HepG2 (cell line): ENCODE data around the gene CIB2. TPM values are rescaled to one million over a fixed set of nuclear protein-coding genes. Genes with fewer than 3 reads are reported as not detected.

Experiments
- ESRRA ChIP-seq: sonication (generic); formaldehyde crosslinking; IDR thresholded peaks from 2 replicates; pipeline ENCODE4 v1.5.1; 2020; ENCODE audit warnings: mild to moderate bottlenecking, low read depth, missing genetic modification reagents
- MAFF ChIP-seq: IDR thresholded peaks from 2 replicates; pipeline ENCODE4 v1.6.1; 2011; ENCODE audit warnings: low read depth, low read length, improper control_type of control experiment
- MBNL3 ChIP-seq: fragments of 250-450 bp; sonication (Bioruptor Pico); conservative IDR thresholded peaks from 2 replicates; pipeline ENCODE4 v1.8.0; 2022; ENCODE audit warnings: mild to moderate bottlenecking, inconsistent platforms
- TGIF2 ChIP-seq: IDR thresholded peaks from 2 replicates; pipeline ENCODE4 v1.6.1; 2016; ENCODE audit warnings: control low read depth, missing compliant biosample characterization
- ZNF251 ChIP-seq: sonication (generic); formaldehyde crosslinking; IDR thresholded peaks from 2 replicates; pipeline ENCODE4 v1.9.0; 2021; ENCODE audit warnings: mild to moderate bottlenecking, missing genetic modification reagents
- ZNF530 ChIP-seq: sonication (generic); formaldehyde crosslinking; IDR thresholded peaks from 2 replicates; pipeline ENCODE4 v1.5.0; 2020; ENCODE audit warnings: low read depth, mild to moderate bottlenecking, missing genetic modification reagents
- ZNF562 ChIP-seq: sonication (generic); formaldehyde crosslinking; IDR thresholded peaks from 2 replicates; pipeline ENCODE4 v1.8.0; 2022; ENCODE audit warnings: missing genetic modification reagents, borderline replicate concordance
- polyA plus RNA-seq, 8 experiments: library from polyadenylated mRNA; depleted of rRNA in 3 of 8; stranded (reverse) in 7 of 8; unstranded in 1 of 8; fragments of >200 nt; fragmentation: Illumina TruSeq in 4 of 8; extraction: Trizol in 4 of 8; gene quantifications; 2 replicates each; pipeline versions ENCODE4 v1.2.1 to v1.2.3, GENCODE V29; 2011 to 2016; ENCODE audit warnings: low read depth in 4 of 8, missing spikeins in 1 of 8, mixed read lengths in 1 of 8; ENCODE audit not compliant: insufficient read depth in 1 of 8
- total RNA-seq, 5 experiments: library from RNA; depleted of rRNA; stranded (reverse); fragments of >200 nt; fragmentation: Illumina TruSeq; extraction: Trizol; gene quantifications; 2 replicates each; pipeline ENCODE4 v1.2.3, GENCODE V29; 2016; ENCODE audit warnings: low read depth in 1 of 5
- TF ChIP-seq, protein P1 (sequence below), 2 experiments: sonication (generic) in 1 of 2; formaldehyde crosslinking in 1 of 2; IDR thresholded peaks; 2 replicates each; pipeline versions ENCODE4 v1.6.1 to v1.9.0; 2014 to 2022; ENCODE audit warnings: antibody characterized with exemption in 1 of 2, borderline replicate concordance in 1 of 2, inconsistent platforms in 1 of 2, low read depth in 1 of 2, missing genetic modification reagents in 1 of 2
- TF ChIP-seq, protein P2 (sequence below): sonication (generic); formaldehyde crosslinking; conservative IDR thresholded peaks from 2 replicates; pipeline ENCODE4 v1.4.0; 2020; ENCODE audit warnings: missing genetic modification reagents
- TF ChIP-seq, protein P3 (sequence below): sonication (generic); formaldehyde crosslinking; IDR thresholded peaks from 2 replicates; pipeline ENCODE4 v1.5.1; 2020; ENCODE audit warnings: missing genetic modification reagents, mild to moderate bottlenecking, borderline replicate concordance
- TF ChIP-seq, protein P4 (sequence below): sonication (generic); formaldehyde crosslinking; conservative IDR thresholded peaks from 2 replicates; pipeline ENCODE4 v1.4.0; 2020; ENCODE audit warnings: missing genetic modification reagents
- TF ChIP-seq, protein P5 (sequence below): sonication (generic); formaldehyde crosslinking; IDR thresholded peaks from 2 replicates; pipeline ENCODE4 v1.5.1; 2020; ENCODE audit warnings: mild to moderate bottlenecking, missing genetic modification reagents, borderline replicate concordance
- TF ChIP-seq, protein P6 (sequence below): sonication (generic); formaldehyde crosslinking; IDR thresholded peaks from 2 replicates; pipeline ENCODE4 v1.5.0; 2020; ENCODE audit warnings: missing genetic modification reagents

The CIB2 gene
- total and polyA plus RNA-seq, 2 of the 13 experiments (the other 11 are each of a cell fraction or from before 2014, with no cell fraction given): 1.4 to 1.5 TPM

DNA sequence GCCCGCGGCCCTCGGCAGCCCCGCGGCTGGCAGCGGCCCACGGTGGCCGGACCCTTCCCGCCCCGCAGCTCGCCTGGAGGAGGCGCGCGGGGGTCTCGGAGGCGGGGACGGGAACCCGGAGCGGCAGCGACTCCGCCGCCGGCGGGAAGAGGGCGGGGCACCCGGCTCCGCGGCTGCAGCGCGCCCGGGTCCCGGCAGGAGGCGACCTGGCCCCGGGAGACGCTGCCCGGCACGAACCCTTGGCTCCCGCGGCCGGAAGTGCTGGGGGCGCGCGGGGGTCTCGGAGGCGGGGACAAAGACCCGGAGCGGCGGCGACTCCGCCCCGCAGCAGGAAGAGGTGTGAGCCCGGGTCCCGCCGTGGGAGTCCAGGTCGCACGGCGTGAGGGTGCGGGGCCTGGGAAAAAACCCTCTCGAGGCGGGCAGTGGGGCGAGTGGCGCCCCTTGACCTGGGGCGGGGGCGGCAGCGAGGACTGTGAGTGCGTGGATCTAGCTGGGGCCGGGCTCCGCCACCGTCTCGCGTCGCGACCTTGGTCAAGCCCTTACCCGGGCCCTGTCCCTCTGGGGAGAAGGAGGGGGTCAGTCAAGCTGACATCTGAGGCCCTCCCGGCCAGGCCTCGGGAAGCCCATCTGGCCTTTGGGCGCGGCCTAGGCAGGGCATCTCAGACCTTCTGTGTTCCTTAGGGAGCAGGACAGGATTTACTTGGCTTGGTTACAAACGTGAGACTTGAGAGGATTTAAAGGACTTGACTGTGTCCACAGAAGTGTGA lies at the start of gene CIB2 (continued):
- TF ChIP-seq, protein P1, sequence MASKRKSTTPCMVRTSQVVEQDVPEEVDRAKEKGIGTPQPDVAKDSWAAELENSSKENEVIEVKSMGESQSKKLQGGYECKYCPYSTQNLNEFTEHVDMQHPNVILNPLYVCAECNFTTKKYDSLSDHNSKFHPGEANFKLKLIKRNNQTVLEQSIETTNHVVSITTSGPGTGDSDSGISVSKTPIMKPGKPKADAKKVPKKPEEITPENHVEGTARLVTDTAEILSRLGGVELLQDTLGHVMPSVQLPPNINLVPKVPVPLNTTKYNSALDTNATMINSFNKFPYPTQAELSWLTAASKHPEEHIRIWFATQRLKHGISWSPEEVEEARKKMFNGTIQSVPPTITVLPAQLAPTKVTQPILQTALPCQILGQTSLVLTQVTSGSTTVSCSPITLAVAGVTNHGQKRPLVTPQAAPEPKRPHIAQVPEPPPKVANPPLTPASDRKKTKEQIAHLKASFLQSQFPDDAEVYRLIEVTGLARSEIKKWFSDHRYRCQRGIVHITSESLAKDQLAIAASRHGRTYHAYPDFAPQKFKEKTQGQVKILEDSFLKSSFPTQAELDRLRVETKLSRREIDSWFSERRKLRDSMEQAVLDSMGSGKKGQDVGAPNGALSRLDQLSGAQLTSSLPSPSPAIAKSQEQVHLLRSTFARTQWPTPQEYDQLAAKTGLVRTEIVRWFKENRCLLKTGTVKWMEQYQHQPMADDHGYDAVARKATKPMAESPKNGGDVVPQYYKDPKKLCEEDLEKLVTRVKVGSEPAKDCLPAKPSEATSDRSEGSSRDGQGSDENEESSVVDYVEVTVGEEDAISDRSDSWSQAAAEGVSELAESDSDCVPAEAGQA (IDR thresholded peaks at IDR 0.05; ENCODE audit: low read depth): no peak
- TF ChIP-seq, protein P1 (CRISPR knock-in tag; IDR thresholded peaks at IDR 0.05; ENCODE audit: borderline replicate concordance): peak; percentile 65; the same call in 1 of the 2 replicates
- TF ChIP-seq, protein P2, sequence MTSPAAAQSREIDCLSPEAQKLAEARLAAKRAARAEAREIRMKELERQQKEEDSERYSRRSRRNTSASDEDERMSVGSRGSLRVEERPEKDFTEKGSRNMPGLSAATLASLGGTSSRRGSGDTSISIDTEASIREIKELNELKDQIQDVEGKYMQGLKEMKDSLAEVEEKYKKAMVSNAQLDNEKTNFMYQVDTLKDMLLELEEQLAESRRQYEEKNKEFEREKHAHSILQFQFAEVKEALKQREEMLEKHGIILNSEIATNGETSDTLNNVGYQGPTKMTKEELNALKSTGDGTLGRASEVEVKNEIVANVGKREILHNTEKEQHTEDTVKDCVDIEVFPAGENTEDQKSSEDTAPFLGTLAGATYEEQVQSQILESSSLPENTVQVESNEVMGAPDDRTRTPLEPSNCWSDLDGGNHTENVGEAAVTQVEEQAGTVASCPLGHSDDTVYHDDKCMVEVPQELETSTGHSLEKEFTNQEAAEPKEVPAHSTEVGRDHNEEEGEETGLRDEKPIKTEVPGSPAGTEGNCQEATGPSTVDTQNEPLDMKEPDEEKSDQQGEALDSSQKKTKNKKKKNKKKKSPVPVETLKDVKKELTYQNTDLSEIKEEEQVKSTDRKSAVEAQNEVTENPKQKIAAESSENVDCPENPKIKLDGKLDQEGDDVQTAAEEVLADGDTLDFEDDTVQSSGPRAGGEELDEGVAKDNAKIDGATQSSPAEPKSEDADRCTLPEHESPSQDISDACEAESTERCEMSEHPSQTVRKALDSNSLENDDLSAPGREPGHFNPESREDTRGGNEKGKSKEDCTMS: no peak
- TF ChIP-seq ZNF562 (no peak), MBNL3 (CRISPR knock-in tag) (no peak), ESRRA (CRISPR knock-in tag) (no peak; the same call in 1 of the 2 replicates), MAFF (no peak), ZNF251 (CRISPR knock-in tag) (no peak), TGIF2 (CRISPR knock-in tag) (no peak), ZNF530 (CRISPR knock-in tag) (0 out of 2 replicates have a peak, but pooled peaks have one; percentile 33)
- TF ChIP-seq, protein P3, sequence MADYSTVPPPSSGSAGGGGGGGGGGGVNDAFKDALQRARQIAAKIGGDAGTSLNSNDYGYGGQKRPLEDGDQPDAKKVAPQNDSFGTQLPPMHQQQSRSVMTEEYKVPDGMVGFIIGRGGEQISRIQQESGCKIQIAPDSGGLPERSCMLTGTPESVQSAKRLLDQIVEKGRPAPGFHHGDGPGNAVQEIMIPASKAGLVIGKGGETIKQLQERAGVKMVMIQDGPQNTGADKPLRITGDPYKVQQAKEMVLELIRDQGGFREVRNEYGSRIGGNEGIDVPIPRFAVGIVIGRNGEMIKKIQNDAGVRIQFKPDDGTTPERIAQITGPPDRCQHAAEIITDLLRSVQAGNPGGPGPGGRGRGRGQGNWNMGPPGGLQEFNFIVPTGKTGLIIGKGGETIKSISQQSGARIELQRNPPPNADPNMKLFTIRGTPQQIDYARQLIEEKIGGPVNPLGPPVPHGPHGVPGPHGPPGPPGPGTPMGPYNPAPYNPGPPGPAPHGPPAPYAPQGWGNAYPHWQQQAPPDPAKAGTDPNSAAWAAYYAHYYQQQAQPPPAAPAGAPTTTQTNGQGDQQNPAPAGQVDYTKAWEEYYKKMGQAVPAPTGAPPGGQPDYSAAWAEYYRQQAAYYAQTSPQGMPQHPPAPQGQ (CRISPR knock-in tag): no peak
- TF ChIP-seq, protein P4, sequence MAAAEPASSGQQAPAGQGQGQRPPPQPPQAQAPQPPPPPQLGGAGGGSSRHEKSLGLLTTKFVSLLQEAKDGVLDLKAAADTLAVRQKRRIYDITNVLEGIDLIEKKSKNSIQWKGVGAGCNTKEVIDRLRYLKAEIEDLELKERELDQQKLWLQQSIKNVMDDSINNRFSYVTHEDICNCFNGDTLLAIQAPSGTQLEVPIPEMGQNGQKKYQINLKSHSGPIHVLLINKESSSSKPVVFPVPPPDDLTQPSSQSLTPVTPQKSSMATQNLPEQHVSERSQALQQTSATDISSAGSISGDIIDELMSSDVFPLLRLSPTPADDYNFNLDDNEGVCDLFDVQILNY (CRISPR knock-in tag): 0 out of 2 replicates have a peak, but pooled peaks have one; percentile 13
- TF ChIP-seq, protein P5, sequence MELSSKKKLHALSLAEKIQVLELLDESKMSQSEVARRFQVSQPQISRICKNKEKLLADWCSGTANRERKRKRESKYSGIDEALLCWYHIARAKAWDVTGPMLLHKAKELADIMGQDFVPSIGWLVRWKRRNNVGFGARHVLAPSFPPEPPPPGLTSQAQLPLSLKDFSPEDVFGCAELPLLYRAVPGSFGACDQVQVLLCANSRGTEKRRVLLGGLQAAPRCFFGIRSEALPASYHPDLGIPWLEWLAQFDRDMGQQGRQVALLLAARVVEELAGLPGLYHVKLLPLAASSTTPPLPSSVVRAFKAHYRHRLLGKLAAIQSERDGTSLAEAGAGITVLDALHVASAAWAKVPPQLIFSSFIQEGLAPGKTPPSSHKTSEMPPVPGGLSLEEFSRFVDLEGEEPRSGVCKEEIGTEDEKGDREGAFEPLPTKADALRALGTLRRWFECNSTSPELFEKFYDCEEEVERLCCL (CRISPR knock-in tag): no peak
- TF ChIP-seq, protein P6, sequence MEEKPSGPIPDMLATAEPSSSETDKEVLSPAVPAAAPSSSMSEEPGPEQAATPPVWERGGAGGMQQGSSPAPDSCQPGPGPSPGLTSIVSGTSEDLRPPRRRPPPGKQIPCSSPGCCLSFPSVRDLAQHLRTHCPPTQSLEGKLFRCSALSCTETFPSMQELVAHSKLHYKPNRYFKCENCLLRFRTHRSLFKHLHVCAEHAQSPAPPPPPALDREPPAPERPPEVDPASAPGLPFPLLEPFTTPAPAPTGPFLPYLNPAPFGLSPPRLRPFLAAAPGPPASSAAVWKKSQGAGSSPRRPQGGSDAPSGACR (CRISPR knock-in tag): no peak; the same call in 1 of the 2 replicates
